Measurements from ENCODE around the gene EEIG1. TPM values are rescaled to one million over a fixed set of nuclear protein-coding genes. Genes with fewer than 3 reads are reported as not detected.

The EEIG1 gene
- polyA plus RNA-seq, 1 experiment: 26.6 TPM

- Histone ChIP-seq H3K27me3 (ENCODE audit: control insufficient read depth, insufficient read depth, low read length) (no peaks in the 10 kb centered on the region), H3K36me3 (ENCODE audit: control insufficient read depth, insufficient read depth, low read length) (peaks cover 25% of the 10 kb centered on the region), H3K4me3 (ENCODE audit: low read depth, low read length) (no peak overlapping the region)
- CTCF ChIA-PET: interaction anchor here (0.9 to 13.3 kb wide), 14 partner anchors 9 to 187 kb away, joined by 3 to 342 read pairs (median 10); partner anchors contain the start of gene EEIG1
- no peak for DNase-seq (ENCODE audit: low read depth)
- POLR2A ChIA-PET: no interaction called here
- no peak for TF ChIP-seq CTCF (IDR thresholded peaks at IDR 0.05; ENCODE audit: insufficient read depth, low read depth, low read length)
Observed at GRCh38 chr9:127941062-127941960, 39.5 kb downstream of the EEIG1 start.

GRCh38 chr9:127940593-127940992 is 40.2 kb downstream of the EEIG1 start:
- Histone ChIP-seq H3K4me3 (ENCODE audit: low read depth, low read length) (no peak overlapping the region), H3K27me3 (ENCODE audit: control insufficient read depth, insufficient read depth, low read length) (no peaks in the 10 kb centered on the region), H3K36me3 (ENCODE audit: control insufficient read depth, insufficient read depth, low read length) (peaks cover 25% of the 10 kb centered on the region)
- TF ChIP-seq CTCF (IDR thresholded peaks at IDR 0.05; ENCODE audit: insufficient read depth, low read depth, low read length): no peak
- no peak for DNase-seq (ENCODE audit: low read depth)
- CTCF ChIA-PET: interaction anchor here (0.9 to 13.3 kb wide), 6 partner anchors 21 to 175 kb away, joined by 3 to 342 read pairs (median 57); partner anchors contain the start of gene EEIG1
- POLR2A ChIA-PET: no interaction called here

- POLR2A ChIA-PET: no interaction called here
Observed at GRCh38 chr9:127938298-127938690, 42.5 kb downstream of the EEIG1 start.

GRCh38 chr9:127937388-127938297 is 43.1 kb downstream of the EEIG1 start, which contains the start of gene DPM2:
Gene DPM2, minus strand, starts transcription at chr9:127937854. Its CDS starts 34 bp downstream, at chr9:127937820.
- no peak for DNase-seq (ENCODE audit: low read depth)
- CTCF ChIA-PET: interaction anchor here (0.7 to 13.3 kb wide), 3 partner anchors 97 to 180 kb away, joined by 3 to 342 read pairs (median 5); no protein-coding TSS in a partner anchor
- Histone ChIP-seq H3K4me3 (ENCODE audit: low read depth, low read length) (peak within 1 kb of the TSS; percentile 64), H3K27me3 (ENCODE audit: control insufficient read depth, insufficient read depth, low read length) (no peaks in the 10 kb centered on the region), H3K36me3 (ENCODE audit: control insufficient read depth, insufficient read depth, low read length) (peaks cover 14% of the 10 kb centered on the region)
- TF ChIP-seq CTCF (IDR thresholded peaks at IDR 0.05; ENCODE audit: insufficient read depth, low read depth, low read length): no peak
- POLR2A ChIA-PET: no interaction called here

More at GRCh38 chr9:127938298-127938690, 42.5 kb downstream of the EEIG1 start:
- no peaks in the 10 kb centered on the region for H3K27me3 ChIP-seq (ENCODE audit: control insufficient read depth, insufficient read depth, low read length)
- peaks cover 16% of the 10 kb centered on the region for H3K36me3 ChIP-seq (ENCODE audit: control insufficient read depth, insufficient read depth, low read length)
- no peak overlapping the region; the same call in none of the 2 replicates for H3K4me3 ChIP-seq (ENCODE audit: low read depth, low read length)
- DNase-seq (ENCODE audit: low read depth): no peak
- CTCF ChIA-PET: interaction anchor here (13.3 kb wide), 1 partner anchor 97 kb away, joined by 342 read pairs; no protein-coding TSS in a partner anchor
- no peak for TF ChIP-seq CTCF (IDR thresholded peaks at IDR 0.05; ENCODE audit: insufficient read depth, low read depth, low read length)

Measured in BJ (cell line).